M059J (cell line): ENCODE data around the gene KRT84. TPM values are rescaled to one million over a fixed set of nuclear protein-coding genes. Genes with fewer than 3 reads are reported as not detected.
A peak's percentile ranks its signal among the peaks of the same experiment; 100 is the strongest.
"Not testable (repeated sequence)": the region's sequence is repeated elsewhere in the genome, so short reads cannot be mapped to it uniquely, and the experiment has no call there.

Source experiments
- DNase-seq: peaks from one replicate; pipeline ENCODE4 v3.0.0-alpha.2; 2012; ENCODE audit warnings: low read depth
- total RNA-seq: library from RNA; depleted of rRNA; stranded (reverse); fragments of >200 nt; shearing (Covaris generic); gene quantifications from 2 replicates; pipeline ENCODE4 v1.2.3, GENCODE V29; 2014

The KRT84 gene
- total RNA-seq, 1 experiment from 2014 or later = not detected

DNA sequence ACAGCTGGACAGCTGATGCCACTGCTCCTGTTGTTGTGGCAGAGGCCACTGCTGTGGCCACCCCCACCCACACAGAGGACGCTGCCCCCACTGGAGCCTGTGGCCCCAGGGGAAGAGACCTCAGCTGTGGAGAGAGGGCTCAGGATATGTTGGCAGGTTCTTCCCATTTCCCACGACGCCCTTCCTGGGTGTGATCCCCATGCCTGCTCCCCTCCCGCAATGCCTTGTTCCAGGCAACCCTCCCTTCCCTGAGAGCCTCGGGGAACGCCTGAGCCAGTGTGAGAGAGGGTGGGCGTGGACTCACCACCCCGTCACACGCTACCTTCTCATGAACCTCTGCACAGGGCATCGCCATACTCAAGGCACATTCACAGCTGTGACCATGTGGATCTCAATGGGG, 26.4 kb upstream of the KRT84 start:
- DNase-seq = no peak

DNA sequence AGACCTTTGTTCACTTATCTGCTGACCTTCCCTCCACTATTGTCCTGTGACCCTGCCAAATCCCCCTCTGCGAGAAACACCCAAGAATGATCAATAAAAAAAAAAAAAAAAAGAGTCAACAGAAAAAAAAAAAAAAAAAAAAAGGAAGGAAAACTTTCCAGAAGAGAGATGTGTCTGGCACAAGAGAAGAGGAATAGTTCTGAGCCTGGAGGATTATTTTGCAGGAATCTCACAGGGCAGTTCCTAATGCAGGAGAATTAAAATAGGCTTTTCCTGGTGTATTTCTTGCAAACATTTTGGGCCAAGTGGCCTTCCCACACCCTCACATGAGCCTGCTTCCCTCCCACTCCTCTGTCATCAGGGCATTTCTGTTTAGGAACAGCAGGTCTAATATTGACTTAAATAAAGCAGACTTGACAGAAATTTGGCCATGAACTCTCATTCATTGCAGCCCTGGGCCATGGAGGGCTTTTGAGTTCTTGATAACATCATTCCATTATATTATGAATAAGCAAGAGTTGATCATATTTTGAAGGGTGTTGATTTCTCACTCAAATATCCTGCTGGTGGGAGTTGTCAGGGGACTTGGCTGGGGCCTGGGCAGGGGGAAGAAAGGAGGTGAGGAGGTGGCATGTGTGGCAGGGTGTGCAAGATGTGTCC, 25.3 kb upstream of the KRT84 start:
- DNase-seq = not testable (repeated sequence)

DNA sequence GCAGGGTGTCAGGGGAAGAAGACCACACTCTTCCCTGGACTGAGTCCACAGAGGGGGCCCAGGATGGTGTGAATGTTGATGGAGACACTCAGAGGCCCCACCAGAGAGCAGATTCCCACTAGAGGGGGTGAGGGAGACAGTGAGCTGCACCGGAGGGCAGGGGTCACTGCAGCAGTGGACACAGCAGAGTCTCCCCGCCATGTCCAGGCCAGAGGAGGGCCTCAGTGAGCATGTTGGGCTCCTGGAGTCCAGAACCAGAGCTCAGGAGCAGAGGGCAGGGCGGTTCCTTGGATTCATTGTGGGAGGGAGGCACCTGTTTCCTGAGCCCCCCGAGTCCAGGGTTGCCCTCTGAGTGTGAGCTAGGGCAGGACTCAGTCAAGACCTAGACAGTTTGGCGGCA, 22.5 kb upstream of the KRT84 start:
- no peak for DNase-seq

GRCh38 chr12:52405922-52406385, 20.5 kb upstream of the KRT84 start, which contains the start of gene KRT82:
Gene KRT82 (minus strand): TSS chr12:52406335. CDS start chr12:52406277, 58 bp downstream.
- DNase-seq = no peak

DNA sequence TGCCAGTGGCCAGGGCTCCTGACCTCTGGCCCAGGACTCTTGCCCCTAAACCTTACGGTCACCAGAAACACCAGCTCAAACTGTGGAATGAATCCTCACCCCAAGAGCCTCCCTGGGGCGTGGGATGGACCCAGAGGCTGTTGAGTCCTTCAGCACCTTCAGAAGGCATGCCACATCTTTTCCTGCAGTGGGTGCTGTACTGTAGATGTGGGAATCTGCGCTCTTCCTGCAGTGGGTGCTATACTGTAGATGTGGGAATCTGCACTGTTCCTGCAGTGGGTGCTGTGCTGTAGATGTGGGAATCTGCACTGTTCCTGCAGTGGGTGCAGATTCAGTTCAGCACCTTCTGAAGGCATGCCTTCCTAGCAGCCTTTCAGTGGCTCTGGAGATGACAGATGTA, 19.5 kb upstream of the KRT84 start:
- no peak for DNase-seq

GRCh38 chr12:52403561-52403960, 18.1 kb upstream of the KRT84 start:
- DNase-seq = no peak

GRCh38 chr12:52402873-52403540, 17.6 kb upstream of the KRT84 start:
- DNase-seq = no peak

DNA sequence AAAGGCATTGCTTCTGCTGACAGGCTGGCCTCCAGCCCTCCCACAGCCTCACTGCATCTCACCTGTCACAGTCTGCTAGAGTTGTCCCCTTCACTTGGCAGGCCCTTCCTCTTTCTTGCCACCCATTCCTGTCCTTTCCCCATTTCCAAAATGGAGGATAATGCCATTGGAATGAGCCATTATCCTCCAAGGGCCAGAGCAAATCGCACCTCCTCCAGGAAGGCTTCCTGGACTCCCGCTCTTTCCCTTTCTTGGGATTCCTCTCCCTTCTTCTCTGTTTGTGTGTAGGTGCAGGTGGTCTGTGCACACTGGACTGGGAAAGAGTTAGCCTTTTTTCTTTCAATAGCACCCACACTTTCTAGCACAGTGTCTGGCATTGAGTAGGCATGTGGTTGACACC, 16.9 kb upstream of the KRT84 start:
- DNase-seq = no peak

- no peak for DNase-seq
Observed at GRCh38 chr12:52401926-52402325, 16.5 kb upstream of the KRT84 start.

DNA sequence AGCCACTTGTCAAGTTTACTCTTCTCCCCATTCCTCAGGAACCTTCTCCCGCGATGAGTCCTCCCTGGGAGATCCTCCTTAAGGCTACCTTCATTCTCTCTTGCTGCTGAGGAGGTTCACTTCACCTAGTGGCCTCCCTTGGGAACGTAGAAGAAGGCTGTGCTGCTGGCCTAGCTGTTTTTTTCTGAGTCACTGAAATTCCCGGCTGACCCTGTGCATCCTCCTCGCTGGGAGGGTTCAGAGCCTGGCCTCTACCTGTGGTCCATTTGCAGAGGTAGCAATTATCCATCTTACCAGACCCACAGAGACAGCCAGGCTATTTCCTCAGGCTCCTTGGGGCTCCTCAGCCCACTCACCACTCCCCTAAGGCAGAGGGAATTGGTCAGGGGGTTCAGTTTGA, 16.1 kb upstream of the KRT84 start:
- DNase-seq = peak; percentile 18

DNA sequence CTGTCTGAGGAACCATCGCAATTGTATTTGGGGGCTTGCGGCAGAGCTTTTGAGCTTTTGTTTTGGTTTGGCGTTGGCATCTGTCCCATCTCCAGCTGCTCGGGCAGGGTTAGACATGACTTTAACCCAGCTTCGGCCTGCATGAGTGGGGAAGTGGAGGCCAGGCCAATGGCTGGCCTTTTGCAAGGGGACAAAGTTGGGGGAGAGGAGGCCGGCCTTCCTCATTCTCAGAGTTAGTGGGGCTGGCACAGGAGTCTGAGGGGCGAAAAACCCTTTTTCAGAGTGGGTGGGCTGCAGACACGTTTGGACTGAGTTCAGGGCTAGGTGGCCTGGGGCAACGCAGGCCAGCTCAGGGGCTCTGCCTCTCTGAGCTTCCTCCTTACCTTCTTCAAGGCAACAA, 15.5 kb upstream of the KRT84 start:
- DNase-seq = no peak

DNA sequence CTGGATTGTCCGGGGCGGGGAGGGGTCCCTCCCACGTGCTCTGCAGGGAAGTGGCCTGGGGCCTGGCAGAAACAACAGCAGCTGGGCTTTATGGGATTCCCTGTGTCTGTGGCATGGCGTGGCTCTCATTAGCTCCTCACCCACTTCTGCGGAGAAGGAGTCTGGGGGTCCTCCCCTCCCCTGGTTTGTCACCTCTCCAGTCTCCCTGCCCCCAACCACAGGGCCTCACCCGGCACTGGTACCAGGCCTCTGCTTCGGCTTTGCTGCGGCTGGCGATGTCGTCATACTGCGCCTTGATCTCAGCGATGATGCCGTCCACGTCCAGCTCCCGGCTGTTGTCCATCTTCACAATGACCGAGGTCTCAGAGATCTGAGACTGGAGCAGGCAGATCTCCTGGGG, 14.3 kb upstream of the KRT84 start:
- DNase-seq = no peak

DNA sequence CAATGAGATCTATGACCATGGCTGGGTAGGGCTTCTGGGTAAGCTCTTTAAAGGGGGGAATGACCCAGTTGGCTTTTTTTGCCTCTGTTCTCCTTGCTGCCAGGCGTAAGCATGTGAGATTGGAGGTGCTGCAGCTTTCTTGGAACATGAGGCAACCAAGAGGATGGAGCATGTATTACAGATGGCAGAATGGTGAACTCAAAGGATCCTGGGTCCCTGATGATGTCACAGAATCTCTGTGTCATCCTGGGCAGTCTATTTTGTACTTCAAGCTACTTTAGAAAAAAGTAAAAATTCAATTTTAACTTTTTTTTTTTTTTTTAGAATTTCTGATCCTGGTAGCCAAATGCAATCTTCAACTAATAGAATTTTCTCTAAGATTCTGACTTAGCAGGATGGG, 12.7 kb upstream of the KRT84 start:
- DNase-seq = no peak

- no peak for DNase-seq
Observed at GRCh38 chr12:52396656-52397055, 11.2 kb upstream of the KRT84 start.

DNA sequence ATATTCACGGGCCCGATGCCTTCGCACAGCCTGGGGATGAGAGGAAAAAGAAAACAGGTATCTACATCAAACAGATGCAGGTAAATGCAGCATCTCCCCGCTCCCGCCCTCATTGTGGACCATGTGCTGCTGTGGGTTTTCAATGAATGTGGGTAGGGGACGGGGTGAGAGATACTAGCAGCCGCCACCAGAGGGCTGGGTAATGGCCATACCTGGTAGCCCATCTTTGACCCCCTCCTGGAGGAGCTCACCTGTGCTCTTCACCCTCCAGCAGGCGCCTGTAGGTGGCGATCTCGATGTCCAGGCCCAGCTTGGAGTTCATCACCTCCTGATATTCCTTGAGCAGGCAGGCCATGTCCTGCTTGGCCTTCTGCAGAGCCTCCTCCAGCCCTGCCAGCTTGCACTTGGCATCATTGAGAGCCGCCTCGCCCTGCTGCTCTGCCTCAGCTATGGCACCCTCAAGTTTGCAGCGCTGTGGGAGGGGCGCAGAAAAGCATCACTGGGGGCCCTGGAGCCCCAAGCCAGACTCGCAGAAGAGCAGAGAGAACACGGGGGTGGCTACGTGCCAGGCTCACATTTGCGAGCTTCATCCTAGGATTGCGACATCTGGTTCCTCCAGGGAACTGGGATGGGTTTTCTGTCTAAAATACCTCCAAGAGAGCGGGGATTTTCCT, 10.4 kb upstream of the KRT84 start:
- no peak for DNase-seq

GRCh38 chr12:52394836-52395405, 9.5 kb upstream of the KRT84 start:
- no peak for DNase-seq

DNA sequence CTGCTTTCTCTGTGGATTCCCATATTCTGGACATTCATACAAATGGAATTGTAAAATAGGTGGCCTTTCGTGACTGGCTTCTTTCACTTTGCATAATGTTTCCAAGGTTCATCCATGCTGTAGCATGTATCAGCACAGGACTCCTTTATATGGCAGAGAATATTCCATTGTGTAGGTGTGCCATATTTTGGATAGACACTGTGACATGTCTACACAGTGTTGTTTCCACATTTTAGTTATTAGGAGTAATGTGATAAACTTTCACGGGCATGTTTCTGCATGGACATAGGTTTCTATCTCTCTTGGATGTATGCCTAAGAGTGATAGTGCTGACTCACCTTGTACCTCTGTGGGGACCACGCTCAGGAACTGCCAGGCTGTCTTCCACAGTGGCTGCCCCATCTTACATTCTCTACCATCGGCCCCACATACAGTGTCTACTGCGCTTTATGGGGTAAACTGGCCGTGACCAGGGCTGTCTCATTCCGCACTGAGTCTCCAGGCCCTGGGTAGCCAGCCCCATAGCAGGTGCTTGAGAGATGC, 7.1 kb upstream of the KRT84 start:
- DNase-seq = no peak

- DNase-seq = peak; percentile 29
Observed at GRCh38 chr12:52391618-52392002, 6.2 kb upstream of the KRT84 start.

GRCh38 chr12:52390739-52391617, 5.5 kb upstream of the KRT84 start:
- peak; percentile 23 for DNase-seq

- DNase-seq = no peak
Observed at GRCh38 chr12:52389313-52390207, 4.1 kb upstream of the KRT84 start.
